GM21737 (cell line): ENCODE results near the gene WIPF1.

Experiments used
- ATAC-seq: cut with Tn5 transposase; IDR thresholded peaks from one replicate; pipeline ENCODE4 v1.9.1; 2021; ENCODE audit warnings: mild to moderate bottlenecking, moderate library complexity; ENCODE audit not compliant: unreplicated experiment

The WIPF1 gene, protein sequence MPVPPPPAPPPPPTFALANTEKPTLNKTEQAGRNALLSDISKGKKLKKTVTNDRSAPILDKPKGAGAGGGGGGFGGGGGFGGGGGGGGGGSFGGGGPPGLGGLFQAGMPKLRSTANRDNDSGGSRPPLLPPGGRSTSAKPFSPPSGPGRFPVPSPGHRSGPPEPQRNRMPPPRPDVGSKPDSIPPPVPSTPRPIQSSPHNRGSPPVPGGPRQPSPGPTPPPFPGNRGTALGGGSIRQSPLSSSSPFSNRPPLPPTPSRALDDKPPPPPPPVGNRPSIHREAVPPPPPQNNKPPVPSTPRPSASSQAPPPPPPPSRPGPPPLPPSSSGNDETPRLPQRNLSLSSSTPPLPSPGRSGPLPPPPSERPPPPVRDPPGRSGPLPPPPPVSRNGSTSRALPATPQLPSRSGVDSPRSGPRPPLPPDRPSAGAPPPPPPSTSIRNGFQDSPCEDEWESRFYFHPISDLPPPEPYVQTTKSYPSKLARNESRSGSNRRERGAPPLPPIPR

GRCh38 chr2:174597345-174598047 lies at the start of gene WIPF1:
Gene WIPF1 (minus strand): TSS chr2:174597804. CDS start chr2:174585573, 12,231 bp downstream.
- peak; percentile 45 for ATAC-seq

DNA sequence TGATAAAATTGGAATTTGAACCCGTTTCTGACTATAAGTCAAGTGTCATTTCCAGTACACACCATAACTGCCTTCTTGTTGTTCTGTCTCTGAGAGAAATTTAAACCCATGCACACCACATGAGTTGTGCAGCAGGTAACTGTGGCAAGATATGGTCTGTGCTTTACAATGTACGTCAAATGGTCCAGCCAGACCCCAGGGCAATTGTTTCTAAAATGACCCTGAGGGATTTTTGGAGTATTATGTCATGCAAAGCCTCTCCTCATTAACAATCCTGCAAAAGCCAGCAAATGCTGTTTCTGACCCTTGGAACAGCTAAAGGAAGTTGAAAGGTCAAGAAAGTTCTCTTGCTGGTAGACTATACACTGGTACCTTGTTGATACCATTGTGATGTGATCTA lies 47.7 kb upstream of the WIPF1 start:
- ATAC-seq = no peak

DNA sequence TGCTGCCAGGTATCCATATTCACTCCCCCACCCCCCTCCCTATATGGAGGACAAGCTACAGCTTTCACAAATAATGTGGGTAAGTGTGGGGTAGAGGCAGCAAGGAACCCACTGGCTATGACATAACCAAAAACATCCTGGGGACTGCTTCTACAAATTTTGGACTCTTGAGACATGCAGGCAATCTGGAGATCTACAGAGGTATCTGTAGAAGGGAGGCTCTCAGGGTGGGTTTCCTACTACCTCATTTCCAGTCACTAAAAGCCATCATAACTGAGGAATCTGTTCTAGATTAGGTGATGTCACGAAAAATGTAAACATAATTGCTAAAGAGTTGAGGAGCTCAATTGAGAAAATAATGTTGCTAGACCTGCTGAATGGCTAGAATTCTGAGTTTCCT lies 46.8 kb upstream of the WIPF1 start:
- ATAC-seq = no peak

DNA sequence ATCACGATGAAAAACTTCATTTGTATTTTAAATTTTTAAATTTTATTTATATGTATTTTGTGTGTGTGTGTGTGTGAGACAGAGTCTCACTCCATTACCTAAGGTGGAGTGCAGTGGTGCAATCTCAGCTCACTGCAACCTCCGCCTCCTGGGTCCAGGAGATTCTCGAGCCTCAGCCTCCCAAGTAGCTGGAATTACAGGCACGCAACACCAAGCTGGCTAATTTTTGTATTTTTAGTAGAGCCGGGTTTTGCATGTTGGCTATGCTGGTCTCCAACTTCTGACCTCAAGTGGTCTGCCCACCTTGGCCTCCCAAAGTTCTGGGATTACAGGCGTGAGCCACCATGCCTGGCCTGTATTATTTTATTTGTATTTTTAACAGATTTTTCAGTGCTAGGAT lies 45.8 kb upstream of the WIPF1 start:
- no peak for ATAC-seq

DNA sequence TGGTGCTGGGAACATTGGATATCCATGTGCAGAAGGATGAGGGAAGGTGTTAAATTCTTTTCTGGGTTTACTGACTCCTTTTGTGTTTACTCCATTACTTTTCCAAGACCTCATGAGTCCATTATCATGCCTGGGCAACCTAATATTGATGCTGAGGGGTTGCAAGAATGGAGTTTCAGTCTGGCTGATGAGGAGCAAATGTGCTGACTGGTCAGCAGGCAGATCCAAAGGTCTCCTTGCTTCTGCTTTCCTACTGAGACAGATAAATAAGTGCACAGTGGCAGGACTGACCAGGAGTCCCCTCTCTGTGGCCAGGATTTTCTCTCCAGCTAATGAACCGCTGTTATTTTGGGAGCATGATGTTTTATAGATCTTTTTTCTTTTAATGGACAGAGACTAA lies 43.6 kb upstream of the WIPF1 start:
- no peak for ATAC-seq

GRCh38 chr2:174636987-174637386 lies 39.4 kb upstream of the WIPF1 start:
- no peak for ATAC-seq

- ATAC-seq = no peak
Measured at GRCh38 chr2:174635776-174636404, 38.3 kb upstream of the WIPF1 start.

- ATAC-seq = no peak
Measured at GRCh38 chr2:174635015-174635593, 37.5 kb upstream of the WIPF1 start.

DNA sequence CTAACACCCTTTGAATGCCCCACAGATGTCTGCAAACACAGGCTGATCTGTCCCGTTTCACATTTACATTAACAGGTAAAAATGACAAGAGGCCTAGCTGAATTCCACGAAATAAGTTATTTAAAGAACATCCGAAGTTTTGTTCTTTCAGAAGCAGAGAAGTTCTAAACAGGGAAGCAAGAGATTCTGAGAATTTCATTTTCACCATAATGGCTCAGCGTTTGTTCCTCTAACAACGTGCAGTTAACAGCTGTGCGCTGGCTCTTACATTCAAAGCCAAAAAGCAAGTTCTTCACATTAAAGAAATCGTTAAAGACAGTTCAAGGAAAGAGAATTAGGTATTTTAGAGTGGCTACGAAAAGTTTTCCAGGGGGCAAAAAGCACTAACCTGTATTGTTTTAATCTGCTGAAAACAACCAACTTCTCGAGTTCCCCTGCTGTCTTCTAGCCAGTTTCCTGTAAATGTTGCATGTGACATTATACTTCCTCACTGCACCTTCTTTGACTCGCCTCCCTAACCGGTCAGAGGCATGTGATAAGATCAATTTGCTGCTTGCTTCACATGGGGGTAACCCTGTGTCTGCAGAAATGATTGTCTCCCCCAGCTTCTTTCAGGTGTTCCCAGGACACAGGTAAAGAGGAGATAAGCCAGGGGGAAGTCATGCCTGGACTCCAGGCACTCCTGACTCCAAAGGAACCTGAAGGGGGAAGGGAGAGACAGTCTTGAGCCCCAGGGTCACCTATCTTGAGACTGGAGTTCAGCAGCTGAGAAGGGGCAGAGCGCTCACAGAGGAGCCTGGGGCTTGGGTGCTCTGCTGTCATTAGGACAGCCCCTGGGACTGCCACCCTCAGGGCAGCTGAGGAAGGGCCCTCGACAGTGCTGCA lies 36.8 kb upstream of the WIPF1 start:
- ATAC-seq = peak; percentile 74

DNA sequence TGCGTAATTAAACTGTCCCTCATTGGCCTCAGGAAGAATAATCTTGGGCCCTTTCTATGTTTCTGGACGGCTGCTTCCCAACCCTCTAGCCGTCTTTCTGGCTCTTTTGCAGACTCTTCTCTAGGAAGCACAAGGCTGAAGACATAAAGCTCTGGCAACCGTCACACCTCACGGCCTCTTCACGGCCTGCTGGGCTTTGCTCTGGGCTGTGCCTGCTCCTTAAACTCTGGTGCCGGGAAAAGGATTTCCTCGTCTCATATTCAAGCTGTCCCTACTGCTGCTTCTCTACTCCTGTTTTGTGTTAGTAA lies 36.0 kb upstream of the WIPF1 start:
- no peak for ATAC-seq

DNA sequence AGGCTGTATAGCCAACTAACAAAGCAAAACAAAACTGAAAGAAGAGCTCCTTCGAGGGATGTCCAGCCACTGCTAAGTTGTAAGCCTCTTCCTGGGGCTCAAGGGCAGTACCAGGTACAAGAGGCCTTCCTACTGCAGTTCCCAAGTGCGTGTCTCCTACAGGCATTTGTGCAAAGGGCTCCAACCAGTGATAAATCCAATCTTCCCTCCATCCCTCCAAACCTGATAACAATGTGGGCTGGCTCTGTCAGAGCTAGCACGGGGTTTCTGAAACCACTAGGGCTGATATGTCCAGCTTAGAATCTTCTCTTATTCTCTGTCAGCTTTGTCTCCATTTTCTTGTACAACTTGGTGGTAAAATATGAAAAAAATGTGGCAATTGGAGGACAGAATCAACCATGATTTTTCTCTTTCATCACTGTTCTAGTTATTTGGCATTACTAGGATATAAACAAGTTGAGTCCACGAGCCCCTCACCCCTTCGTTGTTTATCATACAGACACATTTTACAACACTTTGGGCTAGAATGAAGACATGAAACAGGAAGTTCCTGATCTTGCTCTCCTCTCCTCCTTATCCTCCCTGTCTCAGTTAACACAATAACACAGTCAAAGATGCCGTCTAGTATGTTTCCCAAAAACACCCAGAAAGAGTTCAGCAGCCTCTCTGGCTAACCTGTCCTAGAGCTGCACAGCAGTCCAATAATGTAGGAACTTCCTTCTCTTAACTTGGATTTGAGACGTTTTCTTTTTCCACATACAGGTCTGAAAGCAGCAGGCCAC lies 35.4 kb upstream of the WIPF1 start:
- ATAC-seq = peak; percentile 31

DNA sequence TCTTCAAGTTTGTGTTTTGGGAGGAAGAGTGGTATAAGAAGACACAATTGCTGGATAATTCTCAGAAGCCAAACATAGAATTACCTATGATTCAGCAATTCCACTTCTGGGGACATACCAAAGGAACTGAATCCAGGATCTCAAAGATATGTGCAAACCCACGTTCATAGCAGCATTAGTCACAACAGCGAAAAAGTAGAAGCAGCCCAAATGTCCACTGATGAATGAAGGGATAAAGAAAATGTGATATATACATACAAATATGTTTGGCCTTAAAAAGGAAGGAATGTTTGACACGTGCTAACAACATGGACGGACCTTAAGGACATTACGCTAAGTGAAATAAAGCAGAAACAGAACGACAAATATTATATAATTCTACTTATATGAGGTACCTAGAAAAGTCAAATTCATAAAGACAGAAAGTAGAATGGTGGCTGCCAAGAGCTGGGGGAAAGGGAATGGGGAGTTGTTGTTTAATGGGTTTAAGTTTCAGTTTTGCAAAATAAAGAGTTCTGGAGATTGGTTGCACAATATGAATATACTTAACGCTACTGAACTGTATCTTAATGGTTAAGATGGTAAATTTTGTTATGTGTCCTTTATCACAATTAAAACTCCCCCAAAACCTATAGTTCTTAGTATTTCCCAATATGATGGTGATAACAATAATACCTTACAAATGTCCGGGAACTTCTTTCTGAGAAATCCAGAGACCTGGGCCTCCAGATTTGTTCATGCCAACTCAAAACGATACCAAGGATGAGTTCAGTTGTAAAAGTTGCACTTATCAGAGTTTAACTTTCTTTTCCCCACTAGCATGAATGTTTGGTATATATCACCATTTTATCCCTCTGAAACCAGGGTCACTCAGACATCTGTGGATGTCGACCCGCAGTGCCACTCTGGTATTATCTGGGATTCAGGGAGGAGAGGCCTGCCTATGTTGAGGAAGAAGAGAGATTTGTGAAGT lies 33.7 kb upstream of the WIPF1 start:
- no peak for ATAC-seq

DNA sequence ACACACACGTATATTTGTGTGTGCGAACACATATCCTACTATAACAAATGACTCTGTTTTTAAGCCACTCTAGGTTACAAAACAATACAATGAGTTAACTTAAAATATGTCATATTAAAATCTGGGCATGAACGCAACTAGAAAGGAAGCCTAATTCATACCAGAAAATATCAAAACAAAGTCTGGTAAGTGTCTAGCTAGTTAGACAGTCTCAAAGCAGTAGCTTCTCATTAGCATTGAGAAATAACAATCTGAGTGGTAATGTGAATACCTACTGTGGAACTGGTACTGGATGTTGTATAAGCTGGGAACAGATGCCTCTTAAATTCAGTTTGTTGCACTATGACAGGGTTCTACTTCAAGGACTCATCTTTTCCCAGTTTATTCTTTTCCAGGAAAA lies 32.5 kb upstream of the WIPF1 start:
- no peak for ATAC-seq

- no peak for ATAC-seq
Measured at GRCh38 chr2:174629506-174629905, 31.9 kb upstream of the WIPF1 start.

- no peak for ATAC-seq
Measured at GRCh38 chr2:174628528-174629169, 31.0 kb upstream of the WIPF1 start.

DNA sequence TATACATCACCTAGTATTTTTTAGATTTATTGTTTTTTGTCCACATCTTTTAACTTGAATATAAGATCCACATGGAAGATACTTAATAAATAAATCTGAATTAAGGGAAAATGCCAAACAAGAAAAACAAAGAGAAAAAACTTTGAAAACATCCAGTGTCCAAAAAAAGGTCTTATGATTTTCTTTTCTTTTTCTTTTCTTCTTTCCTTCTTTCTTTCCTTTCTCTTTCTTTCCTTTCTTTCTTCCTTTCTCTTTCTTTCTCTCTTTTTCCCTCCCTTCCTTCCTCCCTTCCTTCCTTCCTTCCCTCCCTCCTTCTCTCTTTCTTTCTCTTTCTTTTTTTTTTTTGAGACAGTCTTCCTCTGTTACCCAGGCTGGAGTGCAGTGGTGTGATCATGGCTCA lies 29.6 kb upstream of the WIPF1 start:
- no peak for ATAC-seq

- no peak for ATAC-seq
Measured at GRCh38 chr2:174624895-174625430, 27.4 kb upstream of the WIPF1 start.

DNA sequence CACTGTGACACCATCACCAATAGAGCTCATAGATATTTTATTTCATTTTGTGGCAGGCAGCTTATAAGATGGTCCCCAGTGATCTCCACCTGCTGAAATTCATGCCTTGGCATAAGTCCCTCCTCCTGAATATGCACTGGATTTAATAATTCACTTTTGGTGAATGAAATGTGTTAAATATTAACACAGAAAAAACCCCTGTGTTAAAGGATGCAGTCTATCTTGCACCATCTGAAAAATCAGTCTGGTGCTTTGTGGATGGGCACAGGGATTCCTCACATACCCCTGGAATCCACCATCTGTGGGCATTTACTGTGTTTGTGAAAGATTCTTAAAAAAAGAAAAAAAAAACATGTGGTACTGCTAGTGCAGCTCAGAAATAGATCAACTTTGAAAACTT lies 26.1 kb upstream of the WIPF1 start:
- no peak for ATAC-seq
